ENCODE measurements around the gene BTRC.

Gene BTRC

GRCh38 chr10:101446947-101447346 lies 93.0 kb downstream of the BTRC start:
- no peak for DNase-seq

- DNase-seq, result no peak
Observed at GRCh38 chr10:101447477-101447876, 93.5 kb downstream of the BTRC start.

- DNase-seq, result no peak
Observed at GRCh38 chr10:101450277-101451080, 96.5 kb downstream of the BTRC start.

- DNase-seq, result no peak
Observed at GRCh38 chr10:101451261-101451660, 97.3 kb downstream of the BTRC start.

GRCh38 chr10:101451667-101452069 lies 97.7 kb downstream of the BTRC start:
- DNase-seq, result no peak

GRCh38 chr10:101452176-101452575 lies 98.2 kb downstream of the BTRC start:
- DNase-seq, result no peak

GRCh38 chr10:101452593-101452992 lies 98.6 kb downstream of the BTRC start:
- DNase-seq, result no peak

- no peak for DNase-seq
Observed at GRCh38 chr10:101453318-101453717, 99.4 kb downstream of the BTRC start.

GRCh38 chr10:101453791-101454718 lies 100.1 kb downstream of the BTRC start:
- no peak for DNase-seq

- DNase-seq, result no peak
Observed at GRCh38 chr10:101458869-101459268, 104.9 kb downstream of the BTRC start.

GRCh38 chr10:101464082-101464481 lies 110.1 kb downstream of the BTRC start:
- no peak for DNase-seq

- DNase-seq, result no peak
Observed at GRCh38 chr10:101464599-101464998, 110.6 kb downstream of the BTRC start.

- no peak for DNase-seq
Observed at GRCh38 chr10:101466016-101466912, 112.3 kb downstream of the BTRC start.

- no peak for DNase-seq
Observed at GRCh38 chr10:101467286-101467770, 113.4 kb downstream of the BTRC start.

- no peak for DNase-seq
Observed at GRCh38 chr10:101468159-101468558, 114.2 kb downstream of the BTRC start.

- no peak for DNase-seq
Observed at GRCh38 chr10:101476383-101476782, 122.4 kb downstream of the BTRC start.

- DNase-seq, result no peak
Observed at GRCh38 chr10:101478956-101479355, 125.0 kb downstream of the BTRC start.

- DNase-seq, result no peak
Observed at GRCh38 chr10:101481256-101481655, 127.3 kb downstream of the BTRC start.

- no peak for DNase-seq
Observed at GRCh38 chr10:101482568-101482967, 128.6 kb downstream of the BTRC start.

GRCh38 chr10:101484175-101484745 lies 130.3 kb downstream of the BTRC start:
- no peak for DNase-seq

- DNase-seq, result no peak
Observed at GRCh38 chr10:101485207-101485606, 131.2 kb downstream of the BTRC start.
